ENCODE measurements around the gene INTS11. TPM values are rescaled to one million over a fixed set of nuclear protein-coding genes. Genes with fewer than 3 reads are reported as not detected.
A peak's percentile ranks its signal among the peaks of the same experiment; 100 is the strongest.

The INTS11 gene
- total and polyA plus RNA-seq, 10 of the 15 experiments (the other 5 are each of a cell fraction or from before 2014, with no cell fraction given): 2.5 to 117 (median 77.7) TPM

- no peak for TF ChIP-seq KLF5 (IDR thresholded peaks at IDR 0.05; ENCODE audit: partially characterized antibody)
- TF ChIP-seq LARP7 (IDR thresholded peaks at IDR 0.05): peak; percentile 59
- no peak for TF ChIP-seq ATF7 (IDR thresholded peaks at IDR 0.05; ENCODE audit: low read depth)
- TF ChIP-seq BHLHE40 (IDR thresholded peaks at IDR 0.05; ENCODE audit: borderline replicate concordance in 1 of 2, low read depth in 2 of 2, low read length in 1 of 2): 0 out of 4 replicates have a peak, but pooled peaks of 1 of the 2 experiments have one; percentile 3
- TF ChIP-seq NKRF (conservative IDR thresholded peaks at IDR 0.05): peak; percentile 21; the same call in 1 of the 2 replicates
- peak; percentile 26; the same call in 1 of the 2 replicates for TF ChIP-seq GATAD2B (conservative IDR thresholded peaks at IDR 0.05; ENCODE audit: low read depth)
- no peak for TF ChIP-seq MXI1 (IDR thresholded peaks at IDR 0.05; ENCODE audit: low read depth, low read length)
- TF ChIP-seq E4F1 (IDR thresholded peaks at IDR 0.05; ENCODE audit: borderline replicate concordance, partially characterized antibody): no peak
- no peak for TF ChIP-seq CTCF (IDR thresholded peaks at IDR 0.05 in 2 of 3, conservative IDR thresholded peaks at IDR 0.05 in 1 of 3; ENCODE audit: control insufficient read depth in 2 of 3, extremely low read depth in 1 of 3, insufficient read depth in 1 of 3, low read depth in 3 of 3, low read length in 3 of 3)
- TF ChIP-seq TCF12 (IDR thresholded peaks at IDR 0.05; ENCODE audit: low read depth, low read length): 0 out of 2 replicates have a peak, but pooled peaks have one; percentile 9
- 0 out of 2 replicates have a peak, but pooled peaks have one; percentile 32 for TF ChIP-seq RB1 (IDR thresholded peaks at IDR 0.05; ENCODE audit: borderline replicate concordance)
- no peak for TF ChIP-seq CREM (IDR thresholded peaks at IDR 0.05; ENCODE audit: low read depth)
- TF ChIP-seq TARDBP (IDR thresholded peaks at IDR 0.05; ENCODE audit: borderline replicate concordance): no peak
Measured at GRCh38 chr1:1324084-1324523, 356 bp downstream of the INTS11 start (continued).
